HG03108 (cell line): ENCODE data around the gene AP5B1.
A peak's percentile ranks its signal among the peaks of the same experiment; 100 is the strongest.

Experiments
- ATAC-seq: cut with Tn5 transposase; IDR thresholded peaks from one replicate; pipeline ENCODE4 v1.9.1; 2021; ENCODE audit warnings: moderate library complexity; ENCODE audit not compliant: unreplicated experiment

The AP5B1 gene

DNA sequence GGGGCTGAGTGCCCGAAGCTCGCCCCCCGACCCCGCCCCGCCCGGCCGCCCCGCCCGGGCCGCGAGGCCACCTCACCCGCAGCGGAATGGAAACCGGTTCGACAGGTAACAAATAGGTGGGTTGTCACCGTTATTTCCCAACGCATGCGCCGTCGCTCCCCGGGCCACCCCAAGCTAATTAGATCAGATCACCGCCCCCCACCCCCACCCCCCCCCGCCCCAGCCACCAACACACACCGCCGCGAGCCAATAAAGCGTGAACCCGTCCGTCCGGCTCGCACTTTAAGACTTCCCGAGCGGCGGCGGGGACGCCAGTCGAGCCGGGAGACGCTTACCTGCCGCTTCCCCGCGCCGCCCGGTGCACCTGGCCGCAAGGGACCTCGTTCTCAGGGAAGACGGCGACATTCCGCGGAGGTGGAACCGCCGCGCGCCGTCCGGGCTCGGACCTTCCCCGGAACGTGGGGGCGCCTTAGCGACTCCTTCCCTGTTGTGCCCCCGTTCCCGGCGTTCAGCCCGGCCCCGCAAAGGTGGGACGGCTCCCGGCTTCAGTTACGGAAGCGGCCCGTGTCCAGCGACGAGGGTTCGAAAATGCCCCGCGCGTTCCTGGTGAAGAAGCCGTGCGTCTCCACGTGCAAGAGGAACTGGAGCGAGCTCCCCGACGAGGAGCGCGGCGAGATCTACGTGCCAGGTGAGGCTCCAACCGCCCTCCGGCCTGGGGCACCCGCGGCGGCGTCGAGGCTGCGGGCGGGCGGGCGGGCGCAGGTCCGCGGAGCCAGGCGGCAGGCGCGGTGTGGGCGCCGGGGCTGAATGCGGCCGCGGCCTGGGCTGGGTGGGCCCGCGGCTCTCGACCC, 6.2 kb upstream of the AP5B1 start, which contains the start of gene OVOL1:
Gene OVOL1, plus strand, starts transcription at position 278 of the 851 bp plus-strand sequence. Its CDS starts 311 bp downstream, at position 589.
- no peak for ATAC-seq

DNA sequence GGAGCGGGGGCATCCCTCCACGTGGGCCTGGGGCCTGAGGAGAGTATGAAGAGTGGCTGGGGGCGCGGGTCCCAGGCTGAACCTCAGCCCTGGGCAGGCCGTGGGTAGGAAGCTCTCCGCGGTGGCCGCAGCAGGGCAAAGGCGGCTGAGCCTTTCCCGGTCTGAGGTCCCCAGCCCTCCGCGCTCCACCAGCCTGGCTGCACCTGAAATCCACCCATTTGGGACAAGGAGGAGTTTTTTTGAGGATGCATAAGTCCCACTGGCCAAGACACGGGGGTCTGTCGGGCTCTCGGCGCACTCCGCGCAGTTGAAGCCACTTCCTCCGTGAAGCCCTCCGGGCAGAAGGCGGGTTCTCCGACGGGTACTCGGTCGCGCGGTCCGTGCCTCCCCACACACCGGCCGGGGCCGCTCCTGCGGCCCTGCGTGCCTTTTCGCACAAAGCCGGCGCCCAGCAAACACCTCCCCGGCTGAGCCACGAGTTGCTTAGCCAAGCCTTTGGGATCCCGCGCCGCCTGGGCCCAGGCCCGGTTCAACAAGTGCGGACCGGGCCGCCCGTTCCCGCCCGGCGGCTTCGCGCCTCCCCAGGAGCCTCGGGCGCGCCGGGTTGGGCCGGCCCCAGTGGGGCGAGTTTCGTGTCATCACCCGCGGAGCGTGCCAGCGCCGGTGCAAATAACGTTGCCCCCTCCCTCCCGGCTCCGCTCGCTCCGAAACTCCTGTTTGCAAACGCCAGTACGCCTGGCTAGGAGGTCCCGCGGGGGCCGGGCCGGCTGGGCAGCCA, 5.4 kb upstream of the AP5B1 start:
- no peak for ATAC-seq

DNA sequence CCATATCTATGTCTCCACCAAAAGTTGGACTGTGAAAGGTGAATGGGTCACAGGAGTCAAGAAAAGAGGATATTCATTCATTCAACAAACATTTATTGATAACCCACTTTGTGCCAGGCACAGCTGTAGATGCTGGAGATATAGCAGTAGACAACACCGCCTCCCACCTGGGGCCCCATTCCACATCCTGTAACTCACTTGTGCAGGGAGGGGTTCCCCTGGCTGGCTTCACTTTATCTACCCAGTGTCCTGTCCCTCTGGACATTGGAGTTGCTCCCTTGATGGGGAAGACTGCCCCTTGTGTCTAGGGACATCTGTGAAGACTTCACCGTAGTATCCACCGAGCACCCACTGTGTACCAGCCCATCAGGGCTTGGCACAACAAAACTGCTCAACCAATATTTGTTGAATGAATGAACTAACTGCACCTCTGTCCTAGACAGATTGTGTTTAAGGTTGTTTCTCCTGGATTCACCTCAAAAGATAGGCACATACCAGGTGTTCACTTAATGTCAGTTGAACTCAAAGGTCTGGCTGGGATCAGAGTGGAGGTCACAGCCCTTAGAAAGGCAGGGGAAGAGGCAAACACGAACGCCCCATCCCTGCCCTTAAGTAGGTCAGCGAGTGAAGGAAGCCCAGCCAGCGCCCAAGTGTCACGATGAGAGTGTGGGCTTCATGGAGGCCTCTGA, 4.7 kb upstream of the AP5B1 start:
- no peak for ATAC-seq

DNA sequence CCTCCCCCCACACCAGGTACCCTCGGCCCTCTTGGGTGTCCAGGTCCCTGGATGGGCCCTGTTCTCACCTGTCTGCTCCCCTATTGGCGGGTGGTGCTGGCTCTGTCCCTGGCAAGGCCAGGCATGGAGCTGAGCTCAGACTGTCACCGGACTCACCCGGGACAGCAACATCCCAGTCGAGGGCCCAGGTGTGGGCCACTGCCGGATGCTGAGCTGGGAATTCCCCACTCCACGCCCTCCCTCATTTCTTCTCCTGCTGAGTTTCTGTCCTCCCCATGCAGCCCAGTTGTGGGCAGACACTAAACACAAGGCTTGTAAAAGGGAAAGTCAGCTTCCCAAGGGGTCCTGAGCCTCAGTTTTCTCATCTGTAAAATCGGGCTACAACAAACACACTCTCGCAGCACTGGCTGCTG, 2.0 kb upstream of the AP5B1 start:
- no peak for ATAC-seq

DNA sequence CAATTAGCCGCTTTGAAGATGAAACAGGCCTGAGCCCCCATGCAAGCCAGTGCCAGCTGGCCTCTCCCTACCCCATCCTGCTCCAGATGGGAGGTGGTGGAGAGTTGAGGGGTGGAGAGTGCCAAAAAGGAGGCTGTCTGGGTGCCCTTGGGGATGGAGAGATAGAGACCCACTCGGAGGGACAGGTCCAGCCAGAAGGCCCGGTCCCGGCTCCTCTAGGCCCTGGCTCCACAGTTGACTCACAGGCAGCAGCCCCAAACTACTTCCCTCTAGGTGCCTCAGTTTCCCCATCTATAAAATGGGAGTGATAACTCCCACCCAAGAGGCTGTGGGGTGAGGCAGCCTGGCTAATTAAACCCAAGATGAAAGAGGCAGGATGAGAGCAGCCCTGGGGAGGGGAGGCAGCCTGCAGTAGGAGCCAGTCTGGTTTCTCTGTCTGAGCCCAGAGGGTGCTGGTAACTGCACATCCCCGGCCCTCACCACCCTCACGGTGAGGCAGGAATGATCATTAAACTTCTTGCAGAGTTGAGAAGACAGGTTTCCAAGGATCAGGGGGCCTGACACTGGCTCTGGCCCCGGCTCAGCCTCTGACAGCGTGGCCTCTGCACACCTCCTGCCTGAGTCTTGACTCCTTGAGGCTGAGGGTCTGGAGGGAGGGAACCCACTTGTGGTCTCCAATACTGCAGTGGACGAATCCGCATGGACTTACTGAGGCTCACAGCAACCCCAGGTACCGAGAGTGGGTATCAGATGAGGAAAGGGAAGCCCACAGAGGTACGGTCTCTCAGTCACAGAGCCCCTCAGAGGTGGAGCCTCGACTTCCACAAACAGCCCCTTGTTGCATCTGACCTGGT, 1.4 kb upstream of the AP5B1 start:
- no peak for ATAC-seq

DNA sequence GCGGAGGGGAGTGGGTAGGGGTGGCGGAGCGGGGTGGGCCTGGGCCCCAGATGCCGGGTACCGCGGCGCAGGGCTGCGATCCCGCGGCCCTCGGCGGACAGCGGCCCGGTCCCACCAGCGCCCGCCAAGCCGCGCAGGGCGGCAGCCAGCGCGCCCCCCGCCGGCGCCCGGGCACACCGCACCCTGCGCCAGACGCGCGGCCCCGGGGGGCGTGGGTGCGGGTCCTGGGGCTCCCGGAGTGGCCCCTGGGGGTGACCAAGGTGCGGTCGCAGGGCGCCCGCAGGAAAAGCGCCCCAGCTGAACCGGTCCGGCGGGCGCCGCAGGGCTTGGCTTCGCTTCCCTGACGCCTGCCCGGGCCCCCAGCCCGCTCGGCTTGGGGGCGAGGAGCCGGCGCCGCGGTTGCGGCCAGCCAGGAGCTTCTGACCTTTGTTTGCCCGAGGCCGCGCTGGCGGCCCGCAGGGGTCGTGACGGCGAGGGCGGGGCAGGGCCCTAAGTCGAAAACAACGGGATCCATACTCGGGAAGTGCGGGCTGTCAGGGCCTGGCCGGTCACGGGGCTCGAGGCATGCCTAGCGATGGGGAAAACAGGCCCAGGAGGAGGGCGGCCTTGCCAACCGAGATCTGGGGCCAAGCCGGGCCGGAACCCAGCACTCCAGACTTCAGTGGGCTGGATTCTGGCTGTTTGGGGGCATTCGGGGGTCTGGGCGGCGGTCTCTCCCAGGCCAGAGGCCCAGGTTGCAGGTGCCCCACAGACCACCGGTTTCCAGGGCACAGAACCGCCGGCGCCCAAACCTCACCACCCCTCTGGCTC, 581 bp upstream of the AP5B1 start:
- peak; percentile 24 for ATAC-seq

DNA sequence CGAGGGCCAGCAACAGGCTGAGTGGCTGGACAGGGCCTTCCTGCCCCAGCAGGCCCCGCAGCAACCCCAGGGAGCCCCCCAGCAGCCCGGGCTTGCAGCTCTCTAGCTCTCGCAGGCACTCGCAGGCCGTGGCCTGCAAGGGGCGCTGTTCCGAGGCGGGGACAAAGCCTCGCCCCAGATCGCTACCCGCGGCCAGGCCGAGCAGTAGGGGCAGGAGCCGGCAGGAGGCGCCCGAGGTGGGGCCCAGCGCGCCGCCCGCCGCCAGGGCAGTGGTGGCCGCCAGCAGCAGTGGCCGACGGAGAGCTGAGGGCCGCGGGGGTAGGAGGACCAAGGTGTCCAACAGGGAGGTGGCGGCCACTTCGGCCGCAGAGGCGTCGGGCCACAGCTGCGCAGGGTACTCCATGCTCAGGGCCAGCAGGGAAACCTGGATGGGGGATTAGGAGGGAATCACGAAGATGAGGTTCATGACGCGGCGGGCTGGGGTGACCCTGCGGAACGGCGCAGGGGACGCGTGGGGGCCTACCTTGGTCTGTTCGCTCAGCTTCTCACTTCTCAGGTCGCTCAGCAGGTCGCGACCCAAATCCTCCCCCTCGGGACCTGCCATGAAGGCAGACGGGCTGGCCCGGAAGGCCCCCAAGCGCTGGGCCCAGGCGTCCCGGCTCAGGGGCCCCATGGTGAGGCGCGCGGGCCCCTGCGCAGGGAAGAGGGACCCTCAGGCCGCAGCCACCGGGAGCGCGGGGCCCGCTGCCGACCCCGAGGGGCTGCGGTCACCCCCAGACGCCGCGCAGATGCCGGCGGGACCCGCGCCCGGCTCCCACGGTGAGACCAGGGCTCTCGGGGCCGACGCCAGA, 632 bp downstream of the AP5B1 start:
- ATAC-seq, result peak; percentile 40

DNA sequence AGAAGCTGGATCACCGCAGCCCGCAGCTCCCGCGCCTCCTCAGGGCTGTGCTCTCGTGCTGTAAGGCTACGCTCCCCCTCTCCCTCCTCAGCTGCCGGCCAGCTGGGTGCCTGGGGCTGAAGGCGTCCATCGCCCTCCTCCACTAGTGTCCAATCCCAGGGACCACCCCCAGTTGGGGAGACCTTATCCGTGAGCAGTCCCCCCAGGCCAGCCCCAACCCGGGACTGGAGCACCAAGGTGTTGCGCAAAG, 1.2 kb downstream of the AP5B1 start:
- ATAC-seq, result no peak

DNA sequence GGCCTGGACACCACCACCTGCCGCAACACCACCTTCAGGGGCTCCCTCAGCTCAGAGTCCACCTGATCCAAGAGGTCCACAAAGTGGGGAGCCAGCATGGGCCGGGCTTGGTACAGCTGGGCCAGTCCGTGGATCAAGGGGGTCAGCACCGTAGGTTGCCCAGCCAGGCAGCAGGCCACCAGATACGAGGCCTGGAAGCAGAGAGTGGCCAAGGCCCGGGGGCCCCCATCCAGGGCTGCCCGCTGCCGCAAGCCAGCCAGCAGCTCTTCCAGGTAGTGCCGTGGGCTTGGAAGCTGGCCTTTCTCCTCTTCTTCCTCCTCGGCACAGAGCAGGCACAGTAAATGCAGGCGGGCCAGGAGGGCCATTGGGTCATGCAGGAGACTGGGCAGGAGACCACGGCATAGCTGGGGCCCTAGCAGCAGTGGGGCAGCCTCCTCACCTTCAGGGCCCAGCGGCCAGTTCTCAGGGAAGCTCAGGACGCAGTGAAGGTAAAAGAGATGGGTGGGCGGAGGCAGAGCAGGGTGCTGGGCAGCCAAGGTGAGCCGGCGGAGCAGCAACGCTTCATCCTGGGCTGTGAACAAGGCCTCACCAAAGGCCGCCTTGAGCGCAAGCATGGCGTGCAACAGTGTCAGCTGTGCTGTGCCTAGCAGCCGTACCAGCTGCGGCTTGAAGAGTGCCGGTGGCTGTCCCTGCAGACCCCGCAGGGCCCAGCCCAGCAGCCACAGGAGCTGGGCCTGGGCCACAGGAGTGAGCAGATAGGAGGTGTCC, 1.7 kb downstream of the AP5B1 start:
- ATAC-seq, result no peak

DNA sequence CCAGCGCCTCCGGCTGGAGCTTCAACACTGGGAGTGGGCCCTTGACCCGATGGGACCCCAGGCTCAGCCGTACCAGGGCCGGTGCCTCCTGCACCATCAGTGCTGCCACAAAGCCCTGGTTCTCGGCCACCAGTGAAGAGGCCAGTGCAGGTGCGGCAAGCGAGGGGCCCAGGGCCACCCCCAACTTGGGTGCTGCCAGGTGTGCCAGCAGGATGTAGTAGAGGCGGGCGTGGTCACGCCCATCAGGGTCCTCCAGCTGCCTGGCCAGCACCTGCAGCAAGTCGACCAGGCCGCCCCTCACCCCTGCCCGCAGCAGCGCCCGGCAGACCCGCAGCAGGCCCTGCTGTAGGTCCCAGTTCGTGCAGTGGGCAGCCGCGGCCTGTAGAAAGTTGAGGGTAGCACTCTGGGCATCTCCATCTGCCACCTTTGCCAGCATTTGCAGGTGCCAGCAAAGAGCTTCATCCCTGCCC, 2.3 kb downstream of the AP5B1 start:
- no peak for ATAC-seq

DNA sequence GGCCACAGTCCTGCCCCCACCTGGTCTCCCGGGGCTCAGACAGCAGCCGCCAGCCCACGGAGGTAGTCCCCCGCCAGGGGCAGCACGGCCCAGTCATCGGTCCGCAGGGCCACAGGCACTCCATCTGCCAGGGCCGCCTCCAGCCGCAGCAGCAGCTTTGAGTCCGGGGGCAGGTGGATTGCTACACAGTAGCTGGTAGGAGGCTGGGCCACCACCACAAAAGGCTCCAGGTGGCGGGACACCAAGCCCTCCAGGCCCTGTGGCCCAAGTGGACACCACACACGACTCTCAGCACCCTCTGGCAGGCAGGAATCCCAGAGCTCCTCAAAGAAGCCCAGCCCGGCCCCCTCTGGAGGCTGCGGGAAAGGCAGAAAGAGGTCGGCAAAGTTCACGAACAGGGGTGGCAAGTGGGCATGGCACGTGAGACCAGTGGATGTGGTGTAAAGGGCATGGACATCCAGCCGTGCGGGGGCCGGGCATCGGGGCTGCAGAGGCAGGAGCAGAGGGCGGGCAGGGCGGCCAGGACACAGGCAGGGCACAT, 2.9 kb downstream of the AP5B1 start:
- no peak for ATAC-seq

DNA sequence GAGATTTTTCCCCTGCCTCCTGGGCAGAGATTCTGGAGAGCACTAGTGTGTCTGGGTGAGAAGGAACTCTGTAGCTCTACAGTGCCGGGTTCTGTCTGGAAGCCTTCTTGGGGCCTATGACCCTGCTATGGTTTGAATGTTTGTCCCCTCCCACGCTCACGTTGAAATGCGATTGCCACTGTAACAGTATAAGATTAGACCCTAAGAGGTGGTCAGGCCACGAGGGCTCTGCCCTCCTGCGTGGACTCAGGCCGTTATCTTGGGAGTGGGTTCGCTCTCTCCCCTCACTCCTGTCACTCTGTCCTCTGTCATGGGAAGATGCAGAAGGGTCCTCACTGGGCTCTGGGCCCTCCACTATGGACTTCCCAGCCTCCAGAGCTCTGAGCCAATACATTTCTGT, 3.5 kb downstream of the AP5B1 start:
- no peak for ATAC-seq

DNA sequence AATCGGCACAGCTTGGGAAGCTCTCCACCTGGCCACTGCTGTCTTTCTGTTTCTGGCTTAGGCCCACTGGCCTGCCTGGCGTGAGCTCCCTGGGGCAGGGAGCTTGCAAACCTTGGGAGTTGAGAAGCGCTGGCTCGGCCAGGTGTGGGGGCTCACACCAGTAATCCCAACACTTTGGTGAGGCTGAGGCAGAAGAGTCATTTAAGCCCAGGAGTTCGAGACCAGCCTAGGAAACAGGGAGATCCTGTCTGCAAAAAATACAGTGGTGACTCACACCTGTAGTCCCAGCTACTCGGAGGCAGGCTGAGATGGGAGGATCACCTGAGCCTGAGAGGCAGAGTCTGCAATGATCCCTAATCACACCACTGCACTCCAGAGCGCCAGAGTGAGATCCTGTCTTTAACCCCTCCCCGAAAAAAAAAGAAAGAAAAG, 4.0 kb downstream of the AP5B1 start:
- no peak for ATAC-seq

DNA sequence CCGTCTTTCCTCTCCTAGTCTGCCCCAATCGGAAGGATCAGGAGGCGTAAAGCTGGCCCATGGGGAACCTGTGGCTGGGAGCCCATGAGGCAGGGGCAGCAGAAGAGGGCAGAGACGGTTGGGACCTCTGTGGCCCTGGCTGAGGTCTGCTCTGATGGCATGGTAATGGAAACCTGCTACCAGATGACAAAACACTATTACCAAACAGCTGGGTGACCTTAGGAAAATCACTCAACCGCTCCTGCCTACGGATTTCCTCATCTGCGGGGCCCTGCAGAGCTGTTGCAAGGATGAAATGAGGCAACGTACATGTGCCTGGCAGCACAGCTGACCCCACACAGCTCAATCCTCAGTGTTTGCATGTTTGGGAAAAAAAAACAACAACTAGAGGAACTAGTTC, 4.6 kb downstream of the AP5B1 start:
- ATAC-seq, result no peak

DNA sequence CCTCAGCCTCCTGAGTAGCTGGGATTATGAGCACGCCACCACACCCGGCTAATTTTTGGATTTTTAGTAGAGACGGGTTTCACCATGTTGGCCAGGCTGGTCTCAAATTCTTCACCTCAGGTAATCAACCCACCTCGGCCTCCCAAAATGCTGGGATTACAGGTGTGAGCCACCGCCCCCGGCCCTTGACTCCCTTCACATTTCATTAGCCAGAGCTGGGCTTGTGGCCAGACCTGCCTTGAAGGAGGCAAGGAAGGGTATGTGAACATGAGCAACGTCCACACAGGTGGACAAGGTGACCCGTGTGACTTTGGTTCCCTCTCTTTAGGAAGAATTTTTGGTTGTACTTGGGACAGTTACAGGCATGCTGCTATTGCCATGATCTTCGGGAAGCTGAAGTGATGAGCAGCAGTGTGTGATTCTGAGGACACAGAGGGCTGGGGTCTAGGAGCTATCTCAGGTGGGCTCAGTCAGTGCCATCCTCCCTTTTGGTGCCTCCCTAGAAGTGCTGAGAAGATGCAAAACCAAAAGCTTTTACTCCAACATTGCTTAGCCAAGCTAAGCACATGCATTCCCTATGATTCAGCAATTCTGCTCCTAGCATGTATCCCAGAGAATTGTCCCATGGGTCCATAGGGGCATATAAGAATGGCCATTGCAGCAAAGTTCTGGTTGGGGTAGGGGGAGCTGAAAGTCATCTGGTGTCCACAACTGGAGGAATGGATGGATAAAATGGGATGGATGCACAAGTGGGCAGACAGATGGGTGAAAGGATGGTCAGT, 6.1 kb downstream of the AP5B1 start:
- ATAC-seq, result no peak

DNA sequence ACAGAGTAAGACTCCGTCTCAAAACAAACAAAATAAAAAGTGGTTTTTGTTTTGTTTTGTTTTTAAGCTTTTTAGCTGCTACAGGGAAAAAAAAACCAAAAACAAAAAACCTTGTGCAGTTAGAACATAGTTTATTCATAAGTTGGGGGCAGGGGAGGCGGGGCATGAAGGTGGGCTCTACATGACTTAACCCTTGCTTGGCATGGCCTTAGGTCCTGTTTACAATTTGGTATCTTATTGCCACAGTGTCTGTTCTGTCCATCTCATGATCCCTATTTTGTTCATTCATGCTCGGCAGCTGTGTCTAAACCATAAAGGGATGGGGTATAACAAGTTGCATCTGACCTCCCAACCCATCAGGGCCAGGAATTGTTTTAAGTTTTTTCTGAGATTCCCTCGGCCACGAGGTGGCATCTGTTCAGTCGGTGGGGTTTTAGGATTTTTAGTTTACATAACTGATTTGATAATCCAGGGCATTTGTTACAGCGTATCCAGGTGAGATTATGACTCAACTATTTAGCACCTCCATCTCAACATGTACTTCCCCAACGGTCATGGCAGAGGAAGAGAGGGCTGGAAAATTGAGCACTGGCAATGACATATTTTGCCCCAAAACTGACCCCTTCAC, 6.9 kb downstream of the AP5B1 start:
- no peak for ATAC-seq
